HEK293 (cell line): ENCODE measurements around the gene RHD.

Source experiments
- MYNN ChIP-seq: fragments of 450-650 bp; formaldehyde crosslinking; IDR thresholded peaks from 2 replicates; pipeline ENCODE4 v1.5.1; 2016; ENCODE audit warnings: missing biosample characterization, missing genetic modification characterization, borderline replicate concordance
- MZF1 ChIP-seq: fragments of 450-650 bp; formaldehyde crosslinking; IDR thresholded peaks from 2 replicates; pipeline ENCODE4 v1.5.1; 2017; ENCODE audit warnings: missing biosample characterization, missing genetic modification characterization, borderline replicate concordance
- SP7 ChIP-seq: fragments of 450-650 bp; formaldehyde crosslinking; IDR thresholded peaks from 2 replicates; pipeline ENCODE4 v1.5.1; 2016; ENCODE audit warnings: missing biosample characterization, missing genetic modification characterization
- ZEB2 ChIP-seq: fragments of 450-650 bp; formaldehyde crosslinking; IDR thresholded peaks from 2 replicates; pipeline ENCODE4 v1.5.1; 2016; ENCODE audit warnings: missing biosample characterization, missing genetic modification characterization
- ZNF155 ChIP-seq: fragments of 450-650 bp; formaldehyde crosslinking; IDR thresholded peaks from 2 replicates; pipeline ENCODE4 v1.5.1; 2016; ENCODE audit warnings: missing biosample characterization, missing genetic modification characterization
- ZNF423 ChIP-seq: fragments of 450-650 bp; formaldehyde crosslinking; IDR thresholded peaks from 2 replicates; pipeline ENCODE4 v1.5.1; 2016; ENCODE audit warnings: missing biosample characterization, missing genetic modification characterization
- ZNF530 ChIP-seq: fragments of 450-650 bp; formaldehyde crosslinking; IDR thresholded peaks from 2 replicates; pipeline ENCODE4 v1.5.1; 2016; ENCODE audit warnings: low read depth, missing biosample characterization, missing genetic modification characterization
- ZNF561 ChIP-seq: fragments of 450-650 bp; IDR thresholded peaks from 2 replicates; pipeline ENCODE4 v1.5.1; 2018; ENCODE audit warnings: missing biosample characterization, missing genetic modification characterization, borderline replicate concordance
- ZNF785 ChIP-seq: fragments of 450-650 bp; formaldehyde crosslinking; IDR thresholded peaks from 2 replicates; pipeline ENCODE4 v1.5.1; 2016; ENCODE audit warnings: missing biosample characterization, missing genetic modification characterization
- ZNF837 ChIP-seq: fragments of 450-650 bp; formaldehyde crosslinking; IDR thresholded peaks from 2 replicates; pipeline ENCODE4 v1.5.1; 2016; ENCODE audit warnings: missing biosample characterization, missing genetic modification characterization
- TF ChIP-seq, protein P1 (sequence below): IDR thresholded peaks from 2 replicates; pipeline ENCODE4 v1.6.1; 2011; ENCODE audit warnings: mild to moderate bottlenecking, low read depth, low read length, borderline replicate concordance
- TF ChIP-seq, protein P2 (sequence below): fragments of 450-650 bp; IDR thresholded peaks from 2 replicates; pipeline ENCODE4 v1.5.1; 2018; ENCODE audit warnings: missing biosample characterization, missing genetic modification characterization
- TF ChIP-seq, protein P3 (sequence below): sonication (generic); formaldehyde crosslinking; IDR thresholded peaks from 2 replicates; pipeline ENCODE4 v1.8.1; 2022; ENCODE audit warnings: mild to moderate bottlenecking, moderate library complexity, missing genetic modification reagents
- TF ChIP-seq, protein P4 (sequence below): fragments of 450-650 bp; formaldehyde crosslinking; IDR thresholded peaks from 2 replicates; pipeline ENCODE4 v1.5.1; 2017; ENCODE audit warnings: missing biosample characterization, missing genetic modification characterization
- TF ChIP-seq, protein P5 (sequence below): fragments of 450-650 bp; formaldehyde crosslinking; IDR thresholded peaks from 2 replicates; pipeline ENCODE4 v1.5.1; 2016; ENCODE audit warnings: missing biosample characterization, missing genetic modification characterization
- TF ChIP-seq, protein P6 (sequence below): fragments of 450-650 bp; formaldehyde crosslinking; IDR thresholded peaks from 2 replicates; pipeline ENCODE4 v1.5.1; 2016; ENCODE audit warnings: missing biosample characterization, missing genetic modification characterization, borderline replicate concordance
- TF ChIP-seq, protein P7 (sequence below): fragments of 450-650 bp; formaldehyde crosslinking; IDR thresholded peaks from 2 replicates; pipeline ENCODE4 v1.5.1; 2016; ENCODE audit warnings: missing biosample characterization, missing genetic modification characterization
- TF ChIP-seq, protein P8 (sequence below): fragments of 450-650 bp; formaldehyde crosslinking; IDR thresholded peaks from 2 replicates; pipeline ENCODE4 v1.5.1; 2016; ENCODE audit warnings: missing biosample characterization, missing genetic modification characterization, low read depth

RHD gene

DNA sequence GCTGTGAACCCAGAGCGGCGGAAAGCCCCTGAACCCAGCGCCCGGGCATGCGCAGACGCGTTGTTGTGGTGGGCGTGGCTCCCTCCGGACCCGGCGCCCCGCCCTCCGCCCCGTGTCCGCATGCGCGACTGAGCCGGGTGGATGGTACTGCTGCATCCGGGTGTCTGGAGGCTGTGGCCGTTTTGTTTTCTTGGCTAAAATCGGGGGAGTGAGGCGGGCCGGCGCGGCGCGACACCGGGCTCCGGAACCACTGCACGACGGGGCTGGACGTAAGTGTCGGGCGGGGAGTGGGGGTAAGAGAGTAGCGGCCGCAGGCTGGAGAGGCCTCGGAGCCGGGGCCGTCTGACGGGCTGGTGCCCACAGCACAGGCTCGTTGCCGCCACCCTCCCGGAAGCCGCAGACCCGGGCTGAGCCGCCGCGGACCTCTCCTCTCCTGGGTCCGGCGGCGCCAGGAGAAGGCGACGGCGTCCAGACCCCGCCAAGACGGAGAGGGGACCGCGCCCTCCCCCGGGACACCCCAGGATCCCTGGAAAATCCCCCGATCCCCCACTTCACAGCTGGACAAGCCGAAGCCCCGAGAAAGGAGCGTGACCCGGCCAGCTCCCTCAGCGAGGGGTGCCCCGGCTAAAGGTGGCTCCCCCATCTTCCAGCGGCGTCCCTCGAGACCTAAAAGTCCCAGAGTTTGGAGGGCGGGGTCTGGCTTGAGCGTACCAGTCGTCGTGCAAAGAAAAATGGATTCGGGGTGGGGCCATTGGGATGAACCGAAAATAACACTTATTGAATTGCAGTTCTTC, 66.1 kb downstream of the RHD start, which contains the start of gene TMEM50A (continued):
- TF ChIP-seq, protein P1, sequence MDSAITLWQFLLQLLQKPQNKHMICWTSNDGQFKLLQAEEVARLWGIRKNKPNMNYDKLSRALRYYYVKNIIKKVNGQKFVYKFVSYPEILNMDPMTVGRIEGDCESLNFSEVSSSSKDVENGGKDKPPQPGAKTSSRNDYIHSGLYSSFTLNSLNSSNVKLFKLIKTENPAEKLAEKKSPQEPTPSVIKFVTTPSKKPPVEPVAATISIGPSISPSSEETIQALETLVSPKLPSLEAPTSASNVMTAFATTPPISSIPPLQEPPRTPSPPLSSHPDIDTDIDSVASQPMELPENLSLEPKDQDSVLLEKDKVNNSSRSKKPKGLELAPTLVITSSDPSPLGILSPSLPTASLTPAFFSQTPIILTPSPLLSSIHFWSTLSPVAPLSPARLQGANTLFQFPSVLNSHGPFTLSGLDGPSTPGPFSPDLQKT, result no peak
- TF ChIP-seq ZEB2 (peak; percentile 89), ZNF837 (no peak), ZNF785 (no peak), ZNF155 (tag by site-specific recombination) (no peak), ZNF423 (peak; percentile 76), ZNF561 (peak; percentile 75; the same call in 1 of the 2 replicates), MZF1 (tag by site-specific recombination) (no peak; the same call in 1 of the 2 replicates), ZNF530 (tag by site-specific recombination) (no peak), SP7 (tag by site-specific recombination) (peak; percentile 81), MYNN (tag by site-specific recombination) (peak; percentile 68)
- TF ChIP-seq, protein P2, sequence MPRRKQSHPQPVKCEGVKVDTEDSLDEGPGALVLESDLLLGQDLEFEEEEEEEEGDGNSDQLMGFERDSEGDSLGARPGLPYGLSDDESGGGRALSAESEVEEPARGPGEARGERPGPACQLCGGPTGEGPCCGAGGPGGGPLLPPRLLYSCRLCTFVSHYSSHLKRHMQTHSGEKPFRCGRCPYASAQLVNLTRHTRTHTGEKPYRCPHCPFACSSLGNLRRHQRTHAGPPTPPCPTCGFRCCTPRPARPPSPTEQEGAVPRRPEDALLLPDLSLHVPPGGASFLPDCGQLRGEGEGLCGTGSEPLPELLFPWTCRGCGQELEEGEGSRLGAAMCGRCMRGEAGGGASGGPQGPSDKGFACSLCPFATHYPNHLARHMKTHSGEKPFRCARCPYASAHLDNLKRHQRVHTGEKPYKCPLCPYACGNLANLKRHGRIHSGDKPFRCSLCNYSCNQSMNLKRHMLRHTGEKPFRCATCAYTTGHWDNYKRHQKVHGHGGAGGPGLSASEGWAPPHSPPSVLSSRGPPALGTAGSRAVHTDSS (tag by site-specific recombination), result no peak
- TF ChIP-seq, protein P3, sequence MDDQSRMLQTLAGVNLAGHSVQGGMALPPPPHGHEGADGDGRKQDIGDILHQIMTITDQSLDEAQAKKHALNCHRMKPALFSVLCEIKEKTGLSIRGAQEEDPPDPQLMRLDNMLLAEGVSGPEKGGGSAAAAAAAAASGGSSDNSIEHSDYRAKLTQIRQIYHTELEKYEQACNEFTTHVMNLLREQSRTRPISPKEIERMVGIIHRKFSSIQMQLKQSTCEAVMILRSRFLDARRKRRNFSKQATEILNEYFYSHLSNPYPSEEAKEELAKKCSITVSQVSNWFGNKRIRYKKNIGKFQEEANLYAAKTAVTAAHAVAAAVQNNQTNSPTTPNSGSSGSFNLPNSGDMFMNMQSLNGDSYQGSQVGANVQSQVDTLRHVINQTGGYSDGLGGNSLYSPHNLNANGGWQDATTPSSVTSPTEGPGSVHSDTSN (CRISPR knock-in tag), result no peak; the same call in 1 of the 2 replicates
- TF ChIP-seq, protein P4, sequence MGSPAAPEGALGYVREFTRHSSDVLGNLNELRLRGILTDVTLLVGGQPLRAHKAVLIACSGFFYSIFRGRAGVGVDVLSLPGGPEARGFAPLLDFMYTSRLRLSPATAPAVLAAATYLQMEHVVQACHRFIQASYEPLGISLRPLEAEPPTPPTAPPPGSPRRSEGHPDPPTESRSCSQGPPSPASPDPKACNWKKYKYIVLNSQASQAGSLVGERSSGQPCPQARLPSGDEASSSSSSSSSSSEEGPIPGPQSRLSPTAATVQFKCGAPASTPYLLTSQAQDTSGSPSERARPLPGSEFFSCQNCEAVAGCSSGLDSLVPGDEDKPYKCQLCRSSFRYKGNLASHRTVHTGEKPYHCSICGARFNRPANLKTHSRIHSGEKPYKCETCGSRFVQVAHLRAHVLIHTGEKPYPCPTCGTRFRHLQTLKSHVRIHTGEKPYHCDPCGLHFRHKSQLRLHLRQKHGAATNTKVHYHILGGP (tag by site-specific recombination), result no peak
- TF ChIP-seq, protein P5, sequence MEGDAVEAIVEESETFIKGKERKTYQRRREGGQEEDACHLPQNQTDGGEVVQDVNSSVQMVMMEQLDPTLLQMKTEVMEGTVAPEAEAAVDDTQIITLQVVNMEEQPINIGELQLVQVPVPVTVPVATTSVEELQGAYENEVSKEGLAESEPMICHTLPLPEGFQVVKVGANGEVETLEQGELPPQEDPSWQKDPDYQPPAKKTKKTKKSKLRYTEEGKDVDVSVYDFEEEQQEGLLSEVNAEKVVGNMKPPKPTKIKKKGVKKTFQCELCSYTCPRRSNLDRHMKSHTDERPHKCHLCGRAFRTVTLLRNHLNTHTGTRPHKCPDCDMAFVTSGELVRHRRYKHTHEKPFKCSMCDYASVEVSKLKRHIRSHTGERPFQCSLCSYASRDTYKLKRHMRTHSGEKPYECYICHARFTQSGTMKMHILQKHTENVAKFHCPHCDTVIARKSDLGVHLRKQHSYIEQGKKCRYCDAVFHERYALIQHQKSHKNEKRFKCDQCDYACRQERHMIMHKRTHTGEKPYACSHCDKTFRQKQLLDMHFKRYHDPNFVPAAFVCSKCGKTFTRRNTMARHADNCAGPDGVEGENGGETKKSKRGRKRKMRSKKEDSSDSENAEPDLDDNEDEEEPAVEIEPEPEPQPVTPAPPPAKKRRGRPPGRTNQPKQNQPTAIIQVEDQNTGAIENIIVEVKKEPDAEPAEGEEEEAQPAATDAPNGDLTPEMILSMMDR, result 0 out of 2 replicates have a peak, but pooled peaks have one; percentile 27
- TF ChIP-seq, protein P6, sequence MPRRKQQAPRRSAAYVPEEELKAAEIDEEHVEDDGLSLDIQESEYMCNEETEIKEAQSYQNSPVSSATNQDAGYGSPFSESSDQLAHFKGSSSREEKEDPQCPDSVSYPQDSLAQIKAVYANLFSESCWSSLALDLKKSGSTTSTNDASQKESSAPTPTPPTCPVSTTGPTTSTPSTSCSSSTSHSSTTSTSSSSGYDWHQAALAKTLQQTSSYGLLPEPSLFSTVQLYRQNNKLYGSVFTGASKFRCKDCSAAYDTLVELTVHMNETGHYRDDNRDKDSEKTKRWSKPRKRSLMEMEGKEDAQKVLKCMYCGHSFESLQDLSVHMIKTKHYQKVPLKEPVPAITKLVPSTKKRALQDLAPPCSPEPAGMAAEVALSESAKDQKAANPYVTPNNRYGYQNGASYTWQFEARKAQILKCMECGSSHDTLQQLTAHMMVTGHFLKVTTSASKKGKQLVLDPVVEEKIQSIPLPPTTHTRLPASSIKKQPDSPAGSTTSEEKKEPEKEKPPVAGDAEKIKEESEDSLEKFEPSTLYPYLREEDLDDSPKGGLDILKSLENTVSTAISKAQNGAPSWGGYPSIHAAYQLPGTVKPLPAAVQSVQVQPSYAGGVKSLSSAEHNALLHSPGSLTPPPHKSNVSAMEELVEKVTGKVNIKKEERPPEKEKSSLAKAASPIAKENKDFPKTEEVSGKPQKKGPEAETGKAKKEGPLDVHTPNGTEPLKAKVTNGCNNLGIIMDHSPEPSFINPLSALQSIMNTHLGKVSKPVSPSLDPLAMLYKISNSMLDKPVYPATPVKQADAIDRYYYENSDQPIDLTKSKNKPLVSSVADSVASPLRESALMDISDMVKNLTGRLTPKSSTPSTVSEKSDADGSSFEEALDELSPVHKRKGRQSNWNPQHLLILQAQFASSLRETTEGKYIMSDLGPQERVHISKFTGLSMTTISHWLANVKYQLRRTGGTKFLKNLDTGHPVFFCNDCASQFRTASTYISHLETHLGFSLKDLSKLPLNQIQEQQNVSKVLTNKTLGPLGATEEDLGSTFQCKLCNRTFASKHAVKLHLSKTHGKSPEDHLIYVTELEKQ (tag by site-specific recombination), result no peak
- TF ChIP-seq, protein P7, sequence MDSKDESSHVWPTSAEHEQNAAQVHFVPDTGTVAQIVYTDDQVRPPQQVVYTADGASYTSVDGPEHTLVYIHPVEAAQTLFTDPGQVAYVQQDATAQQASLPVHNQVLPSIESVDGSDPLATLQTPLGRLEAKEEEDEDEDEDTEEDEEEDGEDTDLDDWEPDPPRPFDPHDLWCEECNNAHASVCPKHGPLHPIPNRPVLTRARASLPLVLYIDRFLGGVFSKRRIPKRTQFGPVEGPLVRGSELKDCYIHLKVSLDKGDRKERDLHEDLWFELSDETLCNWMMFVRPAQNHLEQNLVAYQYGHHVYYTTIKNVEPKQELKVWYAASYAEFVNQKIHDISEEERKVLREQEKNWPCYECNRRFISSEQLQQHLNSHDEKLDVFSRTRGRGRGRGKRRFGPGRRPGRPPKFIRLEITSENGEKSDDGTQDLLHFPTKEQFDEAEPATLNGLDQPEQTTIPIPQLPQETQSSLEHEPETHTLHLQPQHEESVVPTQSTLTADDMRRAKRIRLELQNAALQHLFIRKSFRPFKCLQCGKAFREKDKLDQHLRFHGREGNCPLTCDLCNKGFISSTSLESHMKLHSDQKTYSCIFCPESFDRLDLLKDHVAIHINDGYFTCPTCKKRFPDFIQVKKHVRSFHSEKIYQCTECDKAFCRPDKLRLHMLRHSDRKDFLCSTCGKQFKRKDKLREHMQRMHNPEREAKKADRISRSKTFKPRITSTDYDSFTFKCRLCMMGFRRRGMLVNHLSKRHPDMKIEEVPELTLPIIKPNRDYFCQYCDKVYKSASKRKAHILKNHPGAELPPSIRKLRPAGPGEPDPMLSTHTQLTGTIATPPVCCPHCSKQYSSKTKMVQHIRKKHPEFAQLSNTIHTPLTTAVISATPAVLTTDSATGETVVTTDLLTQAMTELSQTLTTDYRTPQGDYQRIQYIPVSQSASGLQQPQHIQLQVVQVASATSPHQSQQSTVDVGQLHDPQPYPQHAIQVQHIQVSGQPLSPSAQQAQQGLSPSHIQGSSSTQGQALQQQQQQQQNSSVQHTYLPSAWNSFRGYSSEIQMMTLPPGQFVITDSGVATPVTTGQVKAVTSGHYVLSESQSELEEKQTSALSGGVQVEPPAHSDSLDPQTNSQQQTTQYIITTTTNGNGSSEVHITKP, result peak; percentile 95
- TF ChIP-seq, protein P8, sequence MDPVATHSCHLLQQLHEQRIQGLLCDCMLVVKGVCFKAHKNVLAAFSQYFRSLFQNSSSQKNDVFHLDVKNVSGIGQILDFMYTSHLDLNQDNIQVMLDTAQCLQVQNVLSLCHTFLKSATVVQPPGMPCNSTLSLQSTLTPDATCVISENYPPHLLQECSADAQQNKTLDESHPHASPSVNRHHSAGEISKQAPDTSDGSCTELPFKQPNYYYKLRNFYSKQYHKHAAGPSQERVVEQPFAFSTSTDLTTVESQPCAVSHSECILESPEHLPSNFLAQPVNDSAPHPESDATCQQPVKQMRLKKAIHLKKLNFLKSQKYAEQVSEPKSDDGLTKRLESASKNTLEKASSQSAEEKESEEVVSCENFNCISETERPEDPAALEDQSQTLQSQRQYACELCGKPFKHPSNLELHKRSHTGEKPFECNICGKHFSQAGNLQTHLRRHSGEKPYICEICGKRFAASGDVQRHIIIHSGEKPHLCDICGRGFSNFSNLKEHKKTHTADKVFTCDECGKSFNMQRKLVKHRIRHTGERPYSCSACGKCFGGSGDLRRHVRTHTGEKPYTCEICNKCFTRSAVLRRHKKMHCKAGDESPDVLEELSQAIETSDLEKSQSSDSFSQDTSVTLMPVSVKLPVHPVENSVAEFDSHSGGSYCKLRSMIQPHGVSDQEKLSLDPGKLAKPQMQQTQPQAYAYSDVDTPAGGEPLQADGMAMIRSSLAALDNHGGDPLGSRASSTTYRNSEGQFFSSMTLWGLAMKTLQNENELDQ (tag by site-specific recombination), result no peak
